Nephron (organoid): ENCODE measurements around the gene PHTF2.
A peak's percentile ranks its signal among the peaks of the same experiment; 100 is the strongest.

Experiments
- H3K27ac Mint-ChIP-seq, 3 experiments: 2 replicates each; pipeline ENCODE4 v1.8.0; 2020; ENCODE audit warnings: mixed read lengths in 3 of 3, mild to moderate bottlenecking in 2 of 3, moderate library complexity in 1 of 3
- H3K27me3 Mint-ChIP-seq: 2 replicates; pipeline ENCODE4 v1.8.0; 2021; ENCODE audit warnings: low read depth, mild to moderate bottlenecking, moderate library complexity, mixed read lengths
- H3K36me3 Mint-ChIP-seq: 2 replicates; pipeline ENCODE4 v1.8.0; 2020; ENCODE audit warnings: low read depth, mixed read lengths
- H3K4me1 Mint-ChIP-seq: 2 replicates; pipeline ENCODE4 v1.8.0; 2020; ENCODE audit warnings: mixed read lengths
- H3K4me3 Mint-ChIP-seq, 3 experiments: 2 replicates each; pipeline ENCODE4 v1.8.0; 2020; ENCODE audit warnings: mild to moderate bottlenecking in 3 of 3, mixed read lengths in 3 of 3, moderate library complexity in 2 of 3
- H3K9me3 Mint-ChIP-seq: 2 replicates; pipeline ENCODE4 v1.8.0; 2020; ENCODE audit warnings: mixed read lengths
- TF ChIP-seq, protein P1 (sequence below), 3 experiments: fragments of 200-600 bp; sonication (generic); IDR thresholded peaks; one replicate each; pipeline ENCODE4 v1.5.0; 2021; ENCODE audit warnings: antibody characterized with exemption in 3 of 3; ENCODE audit not compliant: unreplicated experiment in 3 of 3

The PHTF2 gene

DNA sequence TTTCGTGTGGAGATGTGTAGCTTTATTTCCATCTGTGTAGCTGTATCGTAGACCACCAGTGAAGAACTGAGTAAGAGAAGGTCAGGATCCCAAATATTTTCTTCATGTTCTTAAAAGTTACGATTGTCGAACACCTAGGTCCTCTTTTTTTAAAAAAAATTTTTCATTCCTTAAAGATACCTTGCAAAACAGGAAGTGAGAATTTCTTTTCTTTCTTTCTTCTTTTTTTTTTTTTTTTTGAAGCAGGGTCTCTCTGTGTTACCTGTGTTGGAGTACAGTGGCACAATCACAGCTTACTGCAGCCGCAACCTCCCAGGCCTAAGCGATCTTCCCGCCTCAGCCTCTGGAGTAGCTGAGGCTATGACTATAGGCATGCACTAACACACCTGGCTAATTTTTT, 60.8 kb downstream of the PHTF2 start:
- H3K4me3 Mint-ChIP-seq = no peak overlapping the region
- H3K4me1 Mint-ChIP-seq = no peaks in the 10 kb centered on the region
- peaks cover 10% of the 10 kb centered on the region for H3K36me3 Mint-ChIP-seq
- no peaks in the 10 kb centered on the region for H3K27me3 Mint-ChIP-seq
- TF ChIP-seq, protein P1, sequence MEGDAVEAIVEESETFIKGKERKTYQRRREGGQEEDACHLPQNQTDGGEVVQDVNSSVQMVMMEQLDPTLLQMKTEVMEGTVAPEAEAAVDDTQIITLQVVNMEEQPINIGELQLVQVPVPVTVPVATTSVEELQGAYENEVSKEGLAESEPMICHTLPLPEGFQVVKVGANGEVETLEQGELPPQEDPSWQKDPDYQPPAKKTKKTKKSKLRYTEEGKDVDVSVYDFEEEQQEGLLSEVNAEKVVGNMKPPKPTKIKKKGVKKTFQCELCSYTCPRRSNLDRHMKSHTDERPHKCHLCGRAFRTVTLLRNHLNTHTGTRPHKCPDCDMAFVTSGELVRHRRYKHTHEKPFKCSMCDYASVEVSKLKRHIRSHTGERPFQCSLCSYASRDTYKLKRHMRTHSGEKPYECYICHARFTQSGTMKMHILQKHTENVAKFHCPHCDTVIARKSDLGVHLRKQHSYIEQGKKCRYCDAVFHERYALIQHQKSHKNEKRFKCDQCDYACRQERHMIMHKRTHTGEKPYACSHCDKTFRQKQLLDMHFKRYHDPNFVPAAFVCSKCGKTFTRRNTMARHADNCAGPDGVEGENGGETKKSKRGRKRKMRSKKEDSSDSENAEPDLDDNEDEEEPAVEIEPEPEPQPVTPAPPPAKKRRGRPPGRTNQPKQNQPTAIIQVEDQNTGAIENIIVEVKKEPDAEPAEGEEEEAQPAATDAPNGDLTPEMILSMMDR (IDR thresholded peaks at IDR 0.05; ENCODE audit: unreplicated experiment in 3 of 3) = no peak
- H3K9me3 Mint-ChIP-seq = no peaks in the 10 kb centered on the region
- no peak overlapping the region for H3K27ac Mint-ChIP-seq

DNA sequence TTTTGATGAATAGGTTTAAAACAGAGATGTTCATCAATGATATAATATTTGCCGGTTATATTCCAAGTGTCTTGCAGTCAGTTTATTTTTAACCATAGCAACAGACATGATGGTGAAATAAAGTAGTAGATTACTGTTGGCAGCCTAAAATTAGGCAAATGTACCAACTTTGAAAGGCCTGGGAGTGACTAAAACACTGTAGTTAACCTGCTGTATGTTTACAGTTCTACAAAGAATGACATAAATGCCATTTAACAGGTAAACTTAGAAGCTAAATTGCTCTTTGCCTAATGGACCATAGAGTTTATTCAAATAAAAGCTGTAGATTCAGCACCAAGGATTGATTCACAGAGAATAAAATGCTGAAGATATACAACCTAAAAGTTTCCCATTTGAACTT, 64.1 kb downstream of the PHTF2 start:
- Mint-ChIP-seq H3K9me3 (no peaks in the 10 kb centered on the region), H3K36me3 (no peaks in the 10 kb centered on the region), H3K27me3 (no peaks in the 10 kb centered on the region), H3K4me1 (peaks cover 5% of the 10 kb centered on the region), H3K27ac (no peak overlapping the region), H3K4me3 (no peak overlapping the region)
- TF ChIP-seq, protein P1 (IDR thresholded peaks at IDR 0.05; ENCODE audit: unreplicated experiment in 3 of 3) = no peak

DNA sequence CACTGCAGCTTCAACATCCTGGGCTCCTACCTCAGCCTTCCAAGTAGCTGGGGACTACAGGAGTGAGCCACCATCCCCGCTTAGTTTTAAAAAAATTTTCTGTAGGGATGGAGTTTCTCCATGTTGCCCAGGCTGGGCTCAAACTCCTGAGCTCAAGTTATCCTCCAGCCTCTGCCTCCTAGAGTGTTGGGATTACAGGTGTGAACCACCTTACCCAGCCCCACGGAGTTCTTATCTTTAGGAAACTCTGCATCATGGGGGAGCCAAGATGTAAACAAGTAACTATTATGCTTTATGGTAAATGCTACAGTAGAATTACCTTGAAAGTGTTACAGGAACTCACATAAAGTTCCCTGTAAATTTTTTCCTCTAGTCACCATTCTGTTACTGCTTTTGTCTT, 65.3 kb downstream of the PHTF2 start:
- H3K4me3 Mint-ChIP-seq = no peak overlapping the region
- TF ChIP-seq, protein P1 (IDR thresholded peaks at IDR 0.05; ENCODE audit: unreplicated experiment in 3 of 3) = no peak
- no peaks in the 10 kb centered on the region for H3K27me3 Mint-ChIP-seq
- peaks cover 6% of the 10 kb centered on the region for H3K4me1 Mint-ChIP-seq
- H3K27ac Mint-ChIP-seq = no peak overlapping the region
- no peaks in the 10 kb centered on the region for H3K9me3 Mint-ChIP-seq
- H3K36me3 Mint-ChIP-seq = no peaks in the 10 kb centered on the region

DNA sequence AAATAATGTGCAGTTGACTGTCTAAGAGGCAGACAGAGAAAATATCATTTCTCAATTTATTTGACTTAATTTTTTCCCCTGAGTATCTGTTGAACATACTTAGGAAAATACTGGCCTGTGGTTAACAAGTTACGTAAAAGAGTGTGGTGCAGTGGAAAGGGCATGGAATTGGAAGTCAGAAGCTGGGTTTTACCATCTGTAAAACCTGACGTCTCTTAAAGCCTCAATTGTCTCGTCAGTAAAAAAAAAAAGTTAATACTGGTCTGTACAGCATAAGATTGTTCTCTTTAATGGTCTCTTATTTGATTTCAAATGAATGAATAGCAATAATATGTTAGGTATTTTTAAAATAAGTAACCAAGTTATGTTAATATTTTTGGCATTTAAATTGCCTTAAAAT, 67.8 kb downstream of the PHTF2 start:
- no peaks in the 10 kb centered on the region for H3K27me3 Mint-ChIP-seq
- H3K9me3 Mint-ChIP-seq = peaks cover 12% of the 10 kb centered on the region
- peaks cover 11% of the 10 kb centered on the region for H3K36me3 Mint-ChIP-seq
- TF ChIP-seq, protein P1 (IDR thresholded peaks at IDR 0.05; ENCODE audit: unreplicated experiment in 3 of 3) = no peak
- peak overlapping the region in 1 of 3 experiments; percentile 5 for H3K27ac Mint-ChIP-seq
- no peak overlapping the region for H3K4me3 Mint-ChIP-seq
- H3K4me1 Mint-ChIP-seq = peaks cover 6% of the 10 kb centered on the region

DNA sequence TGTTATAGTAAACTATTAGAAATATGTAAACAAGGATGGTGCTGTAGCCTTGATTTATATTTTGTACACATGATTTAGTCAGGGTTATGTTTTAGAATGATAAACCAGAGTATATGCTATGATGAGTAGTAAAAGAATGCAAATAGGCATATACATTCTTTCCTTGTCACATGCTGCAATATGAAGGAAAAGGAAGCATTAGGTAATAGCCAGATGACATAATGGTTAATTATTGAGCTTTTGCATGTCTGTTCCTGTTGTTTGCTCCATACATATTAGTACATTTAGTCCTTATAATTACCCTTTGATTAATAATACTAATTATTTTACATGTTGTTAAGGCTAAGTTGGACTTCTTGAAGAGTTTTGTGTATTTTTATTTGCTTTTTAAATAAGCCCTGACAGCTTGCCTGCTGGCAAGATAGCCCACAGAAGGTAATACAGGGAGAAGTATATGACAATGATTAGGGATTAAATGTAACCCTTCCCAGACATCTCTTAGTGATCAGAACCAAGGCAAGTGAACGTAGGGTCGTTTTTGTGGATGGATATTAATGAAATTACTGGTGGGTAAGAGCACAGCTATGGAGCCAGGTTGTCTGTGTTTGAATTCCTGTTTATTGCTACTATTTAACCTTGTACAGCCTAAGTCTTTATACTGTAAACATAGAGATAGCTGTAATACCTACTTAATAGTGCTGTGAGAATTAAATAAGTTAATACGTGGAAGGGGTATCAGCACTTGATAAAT, 68.4 kb downstream of the PHTF2 start:
- H3K4me1 Mint-ChIP-seq = peaks cover 6% of the 10 kb centered on the region

More for the DNA sequence above, 68.4 kb downstream of the PHTF2 start:
- TF ChIP-seq, protein P1 (IDR thresholded peaks at IDR 0.05; ENCODE audit: unreplicated experiment in 3 of 3) = no peak
- peaks cover 12% of the 10 kb centered on the region for H3K9me3 Mint-ChIP-seq
- peak overlapping the region in 1 of 3 experiments; percentile 2 for H3K27ac Mint-ChIP-seq
- peaks cover 12% of the 10 kb centered on the region for H3K36me3 Mint-ChIP-seq
- no peak overlapping the region for H3K4me3 Mint-ChIP-seq
- no peaks in the 10 kb centered on the region for H3K27me3 Mint-ChIP-seq
